Effector memory CD8-positive, alpha-beta T cell (primary cell): ENCODE results near the gene RUFY1.
A peak's percentile ranks its signal among the peaks of the same experiment; 100 is the strongest.

Source experiments
- ATAC-seq: fragments of 150-1000 bp; cut with Tn5 transposase; replicated peaks from 2 replicates; pipeline ENCODE4 v1.10.0; 2021; ENCODE audit warnings: mild to moderate bottlenecking, moderate library complexity
- DNase-seq, 3 experiments: peaks; one replicate each; pipeline ENCODE4 v3.0.0; 2021
- H3K27ac Mint-ChIP-seq, 2 donors: one replicate each; pipeline ENCODE4 v1.8.0; 2022; ENCODE audit warnings: mild to moderate bottlenecking in 2 of 2, mixed read lengths in 2 of 2, moderate library complexity in 2 of 2
- H3K27me3 Mint-ChIP-seq, 2 donors: one replicate each; pipeline ENCODE4 v1.8.0; 2022; ENCODE audit warnings: mixed read lengths in 2 of 2
- H3K36me3 Mint-ChIP-seq: one replicate; pipeline ENCODE4 v1.8.0; 2022; ENCODE audit warnings: mild to moderate bottlenecking, moderate library complexity, mixed read lengths; ENCODE audit not compliant: insufficient read depth
- H3K4me1 Mint-ChIP-seq, 2 donors: one replicate each; pipeline ENCODE4 v1.8.0; 2022; ENCODE audit warnings: low read depth in 2 of 2, mixed read lengths in 2 of 2
- H3K4me3 Mint-ChIP-seq, 2 donors: one replicate each; pipeline ENCODE4 v1.8.0; 2022; ENCODE audit warnings: mild to moderate bottlenecking in 2 of 2, mixed read lengths in 2 of 2, moderate library complexity in 2 of 2
- H3K9me3 Mint-ChIP-seq, 2 donors: one replicate each; pipeline ENCODE4 v1.8.0; 2022; ENCODE audit warnings: mixed read lengths in 2 of 2

The RUFY1 gene

GRCh38 chr5:179612577-179613459, 62.5 kb downstream of the RUFY1 start:
- Mint-ChIP-seq H3K4me1 (peaks cover 52 to 75% of the 10 kb centered on the region in 2 donors), H3K27me3 (no peaks in the 10 kb centered on the region), H3K36me3 (peaks cover 98% of the 10 kb centered on the region), H3K9me3 (no peaks in the 10 kb centered on the region), H3K27ac (peak overlapping the region; percentile 58 to 94), H3K4me3 (peak overlapping the region; percentile 26 to 47)
- DNase-seq (no peak), ATAC-seq (no peak)

DNA sequence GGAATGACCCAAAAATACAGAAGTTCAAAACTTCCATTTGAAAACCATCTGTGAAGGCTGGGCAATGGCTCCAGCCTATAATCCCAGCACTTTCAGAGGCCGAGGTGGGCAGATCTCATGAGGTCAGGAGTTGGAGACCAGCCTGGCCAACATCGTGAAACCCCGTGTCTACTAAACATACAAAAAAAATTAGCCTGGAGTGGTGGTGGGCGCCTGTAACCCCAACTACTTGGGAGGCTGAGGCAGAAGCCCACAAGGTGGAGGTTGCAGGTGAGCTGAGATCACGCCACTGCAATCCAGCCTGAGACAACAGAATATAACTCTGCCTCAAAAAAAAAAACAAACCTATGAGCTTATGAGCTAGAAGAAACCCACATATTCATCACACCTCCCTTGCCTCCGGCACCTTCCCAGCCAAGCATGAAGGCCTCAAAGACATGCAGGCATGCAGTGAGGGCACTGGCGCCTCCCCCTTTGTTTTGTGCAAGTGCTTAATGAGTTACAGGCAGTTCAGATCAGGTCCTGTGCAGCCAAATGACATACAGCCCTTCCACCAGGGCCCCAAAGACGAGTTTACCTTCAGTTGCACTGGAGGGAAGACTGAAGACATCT, 63.2 kb downstream of the RUFY1 start:
- no peaks in the 10 kb centered on the region for H3K9me3 Mint-ChIP-seq
- peaks cover 100% of the 10 kb centered on the region for H3K36me3 Mint-ChIP-seq
- H3K4me1 Mint-ChIP-seq, result peaks cover 50 to 72% of the 10 kb centered on the region in 2 donors
- peak overlapping the region; percentile 58 to 94 for H3K27ac Mint-ChIP-seq
- DNase-seq (no peak), ATAC-seq (peak; percentile 34)
- H3K4me3 Mint-ChIP-seq, result peak overlapping the region; percentile 26 to 47
- H3K27me3 Mint-ChIP-seq, result no peaks in the 10 kb centered on the region

DNA sequence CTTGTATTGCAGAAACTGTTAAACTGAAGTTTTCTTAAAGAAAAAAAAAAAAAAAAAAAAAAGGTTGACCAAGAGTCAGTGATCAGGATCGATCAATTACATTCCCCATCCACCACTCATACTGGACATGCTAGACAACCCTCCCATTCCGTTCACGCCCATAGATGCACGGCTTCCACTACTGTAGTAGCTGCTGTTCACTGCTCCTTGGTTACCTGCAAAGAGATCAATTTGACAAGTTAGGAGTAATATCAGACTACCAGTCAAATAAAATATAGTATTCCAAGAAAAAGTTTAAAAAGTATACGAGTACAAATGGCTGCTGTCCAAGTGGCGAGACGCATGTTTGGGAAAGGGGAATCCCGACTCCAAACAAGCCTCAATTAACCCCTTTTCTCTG, 64.4 kb downstream of the RUFY1 start:
- DNase-seq, result no peak

GRCh38 chr5:179615203-179615602, 64.8 kb downstream of the RUFY1 start:
- DNase-seq, result no peak
- Mint-ChIP-seq H3K4me1 (peaks cover 44 to 68% of the 10 kb centered on the region in 2 donors), H3K4me3 (no peak overlapping the region), H3K9me3 (no peaks in the 10 kb centered on the region), H3K36me3 (peaks cover 100% of the 10 kb centered on the region), H3K27me3 (no peaks in the 10 kb centered on the region), H3K27ac (peak overlapping the region; percentile 62 to 94)
- ATAC-seq, result no peak

More for the DNA sequence above, 64.4 kb downstream of the RUFY1 start:
- Mint-ChIP-seq H3K4me1 (peaks cover 48 to 68% of the 10 kb centered on the region in 2 donors), H3K4me3 (no peak overlapping the region), H3K9me3 (no peaks in the 10 kb centered on the region), H3K27me3 (no peaks in the 10 kb centered on the region), H3K27ac (peak overlapping the region; percentile 58 to 94), H3K36me3 (peaks cover 100% of the 10 kb centered on the region)
- ATAC-seq, result no peak

DNA sequence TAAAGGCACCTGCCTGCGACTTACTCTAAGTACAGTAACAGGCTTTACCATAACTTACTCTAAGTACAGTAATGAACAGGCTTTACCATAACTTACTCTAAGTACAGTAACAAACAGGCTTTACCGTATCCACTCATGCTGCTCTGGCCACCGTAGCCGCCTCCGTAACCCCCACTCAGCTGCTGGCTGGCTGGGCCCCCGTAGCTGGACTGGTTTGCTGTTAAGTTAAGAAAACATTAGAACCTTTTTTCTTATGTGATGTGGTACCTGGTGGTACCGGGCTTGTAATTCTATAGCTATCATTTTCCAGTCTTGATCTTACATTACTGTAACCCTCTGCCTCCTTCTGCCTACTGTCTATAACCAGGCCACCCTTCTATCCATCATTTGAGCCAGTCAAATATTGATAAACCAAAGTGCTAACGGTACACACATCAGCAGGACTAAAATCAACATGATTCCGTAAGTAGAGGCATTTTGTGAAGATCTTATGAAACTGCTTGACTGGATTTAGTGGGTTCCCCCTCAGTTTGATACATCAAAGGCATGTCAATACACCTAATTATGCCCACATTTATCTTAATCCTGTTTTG, 65.7 kb downstream of the RUFY1 start:
- H3K27ac Mint-ChIP-seq, result peak overlapping the region in 1 of 2 donors; percentile 62
- peak overlapping the region in 1 of 2 donors; percentile 51 for H3K4me3 Mint-ChIP-seq
- H3K27me3 Mint-ChIP-seq, result no peaks in the 10 kb centered on the region
- peaks cover 48 to 72% of the 10 kb centered on the region in 2 donors for H3K4me1 Mint-ChIP-seq
- no peaks in the 10 kb centered on the region for H3K9me3 Mint-ChIP-seq
- no peak for DNase-seq
- H3K36me3 Mint-ChIP-seq, result peaks cover 100% of the 10 kb centered on the region
- ATAC-seq, result no peak

- peaks cover 100% of the 10 kb centered on the region for H3K36me3 Mint-ChIP-seq
Observed at GRCh38 chr5:179617930-179618329, 67.6 kb downstream of the RUFY1 start.

GRCh38 chr5:179618923-179619554, 68.7 kb downstream of the RUFY1 start:
- H3K36me3 Mint-ChIP-seq, result peaks cover 100% of the 10 kb centered on the region
- DNase-seq (no peak), ATAC-seq (no peak)
- H3K4me3 Mint-ChIP-seq, result peak overlapping the region; percentile 97 to 99
- H3K27me3 Mint-ChIP-seq, result no peaks in the 10 kb centered on the region
- peak overlapping the region; percentile 77 to 81 for H3K27ac Mint-ChIP-seq
- H3K9me3 Mint-ChIP-seq, result no peaks in the 10 kb centered on the region
- H3K4me1 Mint-ChIP-seq, result peaks cover 57 to 71% of the 10 kb centered on the region in 2 donors

More at GRCh38 chr5:179617930-179618329, 67.6 kb downstream of the RUFY1 start:
- Mint-ChIP-seq H3K9me3 (no peaks in the 10 kb centered on the region), H3K4me1 (peaks cover 53 to 74% of the 10 kb centered on the region in 2 donors), H3K27me3 (no peaks in the 10 kb centered on the region), H3K4me3 (peak overlapping the region; percentile 3 to 97), H3K27ac (peak overlapping the region; percentile 39 to 72)
- ATAC-seq (no peak), DNase-seq (no peak)

DNA sequence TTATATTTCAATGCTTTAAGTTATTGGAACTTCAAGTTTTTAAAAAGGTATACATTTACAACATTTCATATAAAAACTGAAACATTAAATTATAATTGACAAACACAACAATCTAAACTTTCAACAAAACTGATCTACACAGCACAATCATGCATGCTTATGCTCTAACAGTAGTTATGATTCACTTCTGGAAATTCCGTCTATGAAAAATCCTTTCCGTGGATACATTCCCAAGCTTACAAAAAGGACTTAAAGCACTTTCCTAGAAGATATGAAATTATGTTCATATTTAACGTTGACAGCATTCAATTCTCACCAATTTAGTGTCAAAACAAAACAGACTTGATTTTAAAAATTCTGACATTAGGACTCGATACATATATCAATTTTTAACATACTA, 69.4 kb downstream of the RUFY1 start:
- no peak for DNase-seq
- H3K4me3 Mint-ChIP-seq, result peak overlapping the region; percentile 97 to 99
- H3K4me1 Mint-ChIP-seq, result peaks cover 62 to 75% of the 10 kb centered on the region in 2 donors
- peak overlapping the region; percentile 99 to 100 for H3K27ac Mint-ChIP-seq
- no peaks in the 10 kb centered on the region for H3K27me3 Mint-ChIP-seq
- ATAC-seq, result no peak
- H3K36me3 Mint-ChIP-seq, result peaks cover 100% of the 10 kb centered on the region
- no peaks in the 10 kb centered on the region for H3K9me3 Mint-ChIP-seq

- DNase-seq, result no peak
- H3K9me3 Mint-ChIP-seq, result no peaks in the 10 kb centered on the region
- ATAC-seq, result no peak
- peaks cover 65 to 75% of the 10 kb centered on the region in 2 donors for H3K4me1 Mint-ChIP-seq
- H3K27me3 Mint-ChIP-seq, result no peaks in the 10 kb centered on the region
- H3K36me3 Mint-ChIP-seq, result peaks cover 96% of the 10 kb centered on the region
- H3K27ac Mint-ChIP-seq, result peak overlapping the region; percentile 99 to 100
- H3K4me3 Mint-ChIP-seq, result peak overlapping the region; percentile 97 to 99
Observed at GRCh38 chr5:179620293-179620692, 69.9 kb downstream of the RUFY1 start.

DNA sequence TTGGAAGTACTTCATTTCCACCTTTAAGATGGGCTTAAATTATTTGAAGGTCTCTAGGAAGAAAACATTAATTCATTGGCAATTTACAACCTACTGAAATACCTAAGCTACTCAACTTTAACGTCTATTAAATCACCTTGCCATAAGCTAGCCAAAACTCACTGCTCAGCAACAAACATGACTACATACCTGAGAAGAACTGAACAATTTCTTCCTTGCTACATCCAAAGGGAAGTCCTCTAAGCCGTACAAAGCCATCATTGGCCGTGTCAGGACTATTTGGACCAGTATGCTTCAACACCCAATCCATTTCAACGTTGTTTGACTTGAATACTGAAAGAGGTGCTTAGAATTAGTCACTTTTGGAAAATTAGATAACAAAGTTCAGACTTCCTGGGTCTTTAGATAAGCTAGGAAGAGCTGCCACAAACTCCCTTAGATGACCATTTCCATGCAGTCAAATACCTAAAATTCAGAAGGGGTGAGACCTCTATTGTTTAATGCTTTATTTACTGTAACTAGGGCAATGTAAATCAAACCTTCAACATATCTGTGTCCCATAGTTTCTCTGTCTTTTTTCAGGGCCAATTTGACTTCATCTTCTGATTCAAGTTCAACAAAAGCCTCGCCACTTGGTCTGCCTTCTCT, 70.5 kb downstream of the RUFY1 start:
- H3K4me1 Mint-ChIP-seq, result peaks cover 64 to 72% of the 10 kb centered on the region in 2 donors
- H3K4me3 Mint-ChIP-seq, result peak overlapping the region; percentile 97 to 99
- peaks cover 91% of the 10 kb centered on the region for H3K36me3 Mint-ChIP-seq
- no peaks in the 10 kb centered on the region for H3K9me3 Mint-ChIP-seq
- H3K27me3 Mint-ChIP-seq, result no peaks in the 10 kb centered on the region
- H3K27ac Mint-ChIP-seq, result peak overlapping the region; percentile 99 to 100
- no peak for ATAC-seq
- DNase-seq, result no peak

DNA sequence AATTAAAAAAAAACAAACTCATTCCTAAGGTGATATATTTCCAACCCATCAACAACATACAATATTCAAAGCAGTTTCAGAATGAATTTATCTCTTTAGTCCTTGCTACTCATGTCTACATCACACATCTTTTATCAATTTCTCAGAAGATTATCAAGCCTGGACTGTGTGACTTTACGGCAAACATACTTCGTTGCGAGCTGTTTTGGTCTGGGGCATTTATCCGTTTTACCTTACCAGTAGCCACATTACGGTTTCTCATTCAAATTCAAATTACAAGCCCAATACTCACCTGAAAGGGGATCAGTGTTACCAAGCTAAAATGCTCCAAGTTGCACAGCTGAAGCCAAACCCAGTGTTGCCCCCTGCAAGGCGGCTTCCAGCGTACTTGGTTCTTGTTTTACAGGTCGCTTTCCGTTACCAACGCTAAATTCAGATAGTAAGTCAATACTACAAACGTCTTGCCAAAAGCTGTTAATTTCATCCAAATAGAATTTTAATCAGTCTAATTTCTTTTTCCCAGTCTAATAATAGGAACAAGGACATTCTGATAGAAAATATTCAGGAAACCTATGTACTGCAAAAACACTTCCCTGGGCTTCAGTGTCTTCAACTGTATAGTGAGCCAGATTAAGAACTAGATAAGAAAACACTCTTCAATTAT, 71.3 kb downstream of the RUFY1 start:
- peak overlapping the region; percentile 97 to 99 for H3K4me3 Mint-ChIP-seq
- ATAC-seq (no peak), DNase-seq (no peak)
- peaks cover 82% of the 10 kb centered on the region for H3K36me3 Mint-ChIP-seq
- peak overlapping the region; percentile 99 to 100 for H3K27ac Mint-ChIP-seq
- H3K9me3 Mint-ChIP-seq, result no peaks in the 10 kb centered on the region
- H3K27me3 Mint-ChIP-seq, result no peaks in the 10 kb centered on the region
- peaks cover 58 to 65% of the 10 kb centered on the region in 2 donors for H3K4me1 Mint-ChIP-seq
